HCT116 (cell line): ENCODE data around the gene IL1RN. TPM values are rescaled to one million over a fixed set of nuclear protein-coding genes. Genes with fewer than 3 reads are reported as not detected.

ENCODE experiments used
- ATAC-seq: fragments of 200-7000 bp; cut with Tn5 transposase; 2 replicates; pipeline ENCODE4 v1.9.1; 2020; ENCODE audit warnings: mild to moderate bottlenecking, moderate library complexity
- BruUV-seq: library from RNA; stranded (reverse); fragments of 400-500 nt; replicated peaks from 2 replicates; lab custom pipeline; 2021; lab: Mats Ljungman, UMichigan
- CTCF ChIA-PET: fragments of 300-600 bp; sonication (Branson Sonifier 250); formaldehyde crosslinking; loops from one replicate; lab custom pipeline; 2021; ENCODE audit warnings: antibody characterized with exemption; lab: Charles Lee
- POLR2A ChIA-PET: fragments of 300-600, 350-600 bp; sonication (Branson Sonifier 250); formaldehyde crosslinking; loops from one replicate; lab custom pipeline; 2021; ENCODE audit warnings: antibody characterized with exemption; lab: Charles Lee
- RAD21 ChIA-PET, 2 experiments: fragments of 300-600 bp; sonication (Branson Sonifier 250); formaldehyde crosslinking; loops; one replicate each; lab custom pipeline; 2023; ENCODE audit warnings: low total read pairs in 2 of 2; ENCODE audit not compliant: uncharacterized antibody in 2 of 2, unreplicated experiment in 2 of 2, low non-redundant PET in 1 of 2; lab: Charles Lee
- DNase-seq: peaks from one replicate; pipeline ENCODE4 v3.0.0-alpha.2; 2010; ENCODE audit warnings: low read depth, low spot score
- H2AFZ ChIP-seq: fragments of 200-600 bp; shearing (Covaris generic), sonication (generic); 2 replicates; pipeline ENCODE4 v1.6.1; 2017; ENCODE audit warnings: low read depth, mixed run types, mixed read lengths, antibody characterized with exemption, low read length; ENCODE audit not compliant: poor library complexity, severe bottlenecking
- H3K27ac ChIP-seq: 2 replicates; pipeline ENCODE4 v1.5.1; 2012; ENCODE audit warnings: low read depth, low read length
- H3K27me3 ChIP-seq: fragments of 200-600 bp; sonication (generic); 2 replicates; pipeline ENCODE4 v1.6.1; 2016; ENCODE audit warnings: mixed run types, low read length, mixed read lengths; ENCODE audit not compliant: insufficient read depth
- H3K36me3 ChIP-seq, 2 experiments: fragments of 200-500 bp in 1 of 2; fragments of 200-600 bp in 1 of 2; sonication (Bioruptor generic) in 1 of 2; sonication (generic) in 1 of 2; 2 replicates each; pipeline versions ENCODE4 v1.5.1 to v1.6.1; 2014 to 2016; ENCODE audit warnings: low read length in 2 of 2, inconsistent platforms in 1 of 2, mixed read lengths in 1 of 2, mixed run types in 1 of 2; ENCODE audit not compliant: insufficient read depth in 2 of 2, control insufficient read depth in 1 of 2
- H3K4me1 ChIP-seq, 2 experiments: fragments of 200-600 bp in 1 of 2; sonication (generic) in 1 of 2; 2 replicates each; pipeline versions ENCODE4 v1.5.1 to v1.6.1; 2012 to 2017; ENCODE audit warnings: low read length in 2 of 2, inconsistent platforms in 1 of 2, mild to moderate bottlenecking in 1 of 2, mixed read lengths in 1 of 2, mixed run types in 1 of 2, moderate library complexity in 1 of 2; ENCODE audit not compliant: insufficient read depth in 2 of 2, control insufficient read depth in 1 of 2
- H3K4me2 ChIP-seq: fragments of 200-600 bp; sonication (generic); 2 replicates; pipeline ENCODE4 v1.6.1; 2017; ENCODE audit warnings: mixed run types, low read length, mixed read lengths
- H3K4me3 ChIP-seq, 2 experiments: fragments of 200-600 bp in 1 of 2; sonication (generic) in 1 of 2; replicated peaks in 1 of 2; 2 replicates each; pipeline ENCODE4 v1.5.1; 2011 to 2016; ENCODE audit warnings: low read length in 2 of 2, control low read depth in 1 of 2, low read depth in 1 of 2, mild to moderate bottlenecking in 1 of 2, mixed read lengths in 1 of 2, mixed run types in 1 of 2
- H3K79me2 ChIP-seq: fragments of 200-600 bp; sonication (generic); 2 replicates; pipeline ENCODE4 v1.6.1; 2017; ENCODE audit warnings: mild to moderate bottlenecking, mixed run types, low read length, moderate library complexity, mixed read lengths; ENCODE audit not compliant: insufficient read depth
- H3K9ac ChIP-seq: fragments of 200-600 bp; sonication (generic); 2 replicates; pipeline ENCODE4 v1.6.1; 2016; ENCODE audit warnings: low read length, mixed read lengths
- H3K9me2 ChIP-seq: fragments of 200-600 bp; sonication (generic), shearing (Covaris generic); 2 replicates; pipeline ENCODE4 v1.6.1; 2017; ENCODE audit warnings: mixed run types, mild to moderate bottlenecking, moderate library complexity; ENCODE audit not compliant: insufficient read depth
- H3K9me3 ChIP-seq, 2 experiments: fragments of 200-500 bp in 1 of 2; fragments of 200-600 bp in 1 of 2; sonication (Bioruptor generic) in 1 of 2; sonication (generic) in 1 of 2; 2 replicates each; pipeline ENCODE4 v1.6.1; 2014 to 2017; ENCODE audit warnings: low read length in 2 of 2, mixed read lengths in 2 of 2, inconsistent platforms in 1 of 2, low read depth in 1 of 2, mild to moderate bottlenecking in 1 of 2, mixed run types in 1 of 2, moderate library complexity in 1 of 2; ENCODE audit not compliant: control insufficient read depth in 1 of 2, insufficient read depth in 1 of 2
- H4K20me1 ChIP-seq: fragments of 200-600 bp; sonication (generic), shearing (Covaris generic); 2 replicates; pipeline ENCODE4 v1.6.1; 2017; ENCODE audit warnings: mixed run types, mild to moderate bottlenecking, moderate library complexity; ENCODE audit not compliant: insufficient read depth
- CBX3 ChIP-seq: IDR thresholded peaks from 2 replicates; pipeline ENCODE4 v1.6.1; 2012; ENCODE audit warnings: low read depth
- EGR1 ChIP-seq: IDR thresholded peaks from 2 replicates; pipeline ENCODE4 v1.6.1; 2012; ENCODE audit warnings: low read depth
- EZH2 ChIP-seq: fragments of 200-600 bp; sonication (generic); IDR thresholded peaks from 2 replicates; pipeline ENCODE4 v1.6.1; 2017; ENCODE audit warnings: antibody characterized with exemption, mixed run types
- EZH2phosphoT487 ChIP-seq: fragments of 200-600 bp; IDR thresholded peaks from 2 replicates; pipeline ENCODE4 v1.6.1; 2018; ENCODE audit warnings: antibody characterized with exemption, borderline replicate concordance
- JUND ChIP-seq: IDR thresholded peaks from 2 replicates; pipeline ENCODE4 v1.6.1; 2012
- POLR2A ChIP-seq: IDR thresholded peaks from 2 replicates; pipeline ENCODE4 v1.7.0; 2011; ENCODE audit warnings: borderline replicate concordance; ENCODE audit not compliant: insufficient read depth, insufficient read length; ENCODE audit errors: extremely low read depth
- SIN3A ChIP-seq: IDR thresholded peaks from 2 replicates; pipeline ENCODE4 v1.6.1; 2012; ENCODE audit warnings: low read depth
- SP1 ChIP-seq: IDR thresholded peaks from 2 replicates; pipeline ENCODE4 v1.6.1; 2012; ENCODE audit warnings: low read depth
- YY1 ChIP-seq: IDR thresholded peaks from 2 replicates; pipeline ENCODE4 v1.6.1; 2011; ENCODE audit warnings: low read length, low read depth, moderate library complexity, mild to moderate bottlenecking; ENCODE audit not compliant: insufficient replicate concordance; ENCODE audit errors: extremely low read depth
- ZFX ChIP-seq: fragments of 450-650 bp; IDR thresholded peaks from 2 replicates; pipeline ENCODE4 v1.6.1; 2017
- ZNF274 ChIP-seq: fragments of 200-500 bp; sonication (Bioruptor generic); IDR thresholded peaks from 2 replicates; pipeline ENCODE4 v1.6.1; 2014; ENCODE audit warnings: mild to moderate bottlenecking, low read depth, low read length, inconsistent platforms
- intact Hi-C: fragments of 100-400 bp; cut with micrococcal nuclease; formaldehyde crosslinking; loops from 2 replicates; pipeline ENCODE4 v1.10.0; 2022
- total RNA-seq: library from RNA; stranded (reverse); gene quantifications from one replicate; pipeline ENCODE4 v1.2.1, GENCODE V29; 2021; ENCODE audit not compliant: unreplicated experiment
- TF ChIP-seq, protein P1 (sequence below): IDR thresholded peaks from 2 replicates; pipeline ENCODE4 v1.6.1; 2012
- TF ChIP-seq, protein P2 (sequence below): IDR thresholded peaks from 2 replicates; pipeline ENCODE4 v1.6.1; 2011; ENCODE audit warnings: mild to moderate bottlenecking, low read length, moderate library complexity; ENCODE audit not compliant: insufficient replicate concordance; ENCODE audit errors: extremely low read depth

Gene IL1RN
- total RNA-seq, 1 experiment from 2014 or later: 0.25 TPM

DNA sequence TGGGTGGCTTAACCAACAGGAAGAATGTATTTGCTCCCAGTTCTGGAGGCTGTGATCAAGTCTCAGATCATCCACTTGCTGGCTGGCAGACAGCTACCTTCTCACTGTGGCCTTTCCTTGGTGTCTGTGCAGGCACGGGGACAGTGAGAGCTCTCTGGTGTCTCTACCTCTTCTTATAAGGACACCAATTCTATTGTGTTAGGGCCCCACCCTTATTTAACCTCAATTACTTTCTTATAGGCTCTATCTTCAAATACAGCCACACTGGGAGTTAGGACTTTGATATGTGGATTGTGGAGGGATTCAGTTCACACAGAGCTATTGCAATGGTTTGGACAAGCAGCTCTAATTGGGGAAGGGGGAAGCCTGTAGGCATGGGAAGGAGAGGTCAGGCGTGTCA lies 25.3 kb upstream of the IL1RN start:
- Histone ChIP-seq H3K9me3 (no peaks in the 10 kb centered on the region), H3K4me1 (no peaks in the 10 kb centered on the region), H3K27ac (no peak overlapping the region), H3K27me3 (no peaks in the 10 kb centered on the region), H3K9me2 (no peaks in the 10 kb centered on the region), H3K4me2 (no peak overlapping the region), H3K9ac (no peak overlapping the region), H3K36me3 (no peaks in the 10 kb centered on the region), H3K79me2 (no peaks in the 10 kb centered on the region), H3K4me3 (no peak overlapping the region), H4K20me1 (no peaks in the 10 kb centered on the region), H2AFZ (no peak overlapping the region)
- intact Hi-C loops: no loop called here
- RAD21 ChIA-PET: no interaction called here
- DNase-seq: no peak
- CTCF ChIA-PET: interaction anchor here (1.0 kb wide), 1 partner anchor 36 kb away, joined by 3 read pairs; no protein-coding TSS in a partner anchor
- BruUV-seq: no TSS peak
- TF ChIP-seq, protein P1, sequence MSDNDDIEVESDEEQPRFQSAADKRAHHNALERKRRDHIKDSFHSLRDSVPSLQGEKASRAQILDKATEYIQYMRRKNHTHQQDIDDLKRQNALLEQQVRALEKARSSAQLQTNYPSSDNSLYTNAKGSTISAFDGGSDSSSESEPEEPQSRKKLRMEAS: no peak
- TF ChIP-seq ZNF274 (no peak), EZH2phosphoT487 (no peak), JUND (no peak), POLR2A (no peak), EZH2 (no peak), EGR1 (no peak), YY1 (no peak), ZFX (no peak), SIN3A (no peak), CBX3 (no peak), SP1 (no peak)
- TF ChIP-seq, protein P2, sequence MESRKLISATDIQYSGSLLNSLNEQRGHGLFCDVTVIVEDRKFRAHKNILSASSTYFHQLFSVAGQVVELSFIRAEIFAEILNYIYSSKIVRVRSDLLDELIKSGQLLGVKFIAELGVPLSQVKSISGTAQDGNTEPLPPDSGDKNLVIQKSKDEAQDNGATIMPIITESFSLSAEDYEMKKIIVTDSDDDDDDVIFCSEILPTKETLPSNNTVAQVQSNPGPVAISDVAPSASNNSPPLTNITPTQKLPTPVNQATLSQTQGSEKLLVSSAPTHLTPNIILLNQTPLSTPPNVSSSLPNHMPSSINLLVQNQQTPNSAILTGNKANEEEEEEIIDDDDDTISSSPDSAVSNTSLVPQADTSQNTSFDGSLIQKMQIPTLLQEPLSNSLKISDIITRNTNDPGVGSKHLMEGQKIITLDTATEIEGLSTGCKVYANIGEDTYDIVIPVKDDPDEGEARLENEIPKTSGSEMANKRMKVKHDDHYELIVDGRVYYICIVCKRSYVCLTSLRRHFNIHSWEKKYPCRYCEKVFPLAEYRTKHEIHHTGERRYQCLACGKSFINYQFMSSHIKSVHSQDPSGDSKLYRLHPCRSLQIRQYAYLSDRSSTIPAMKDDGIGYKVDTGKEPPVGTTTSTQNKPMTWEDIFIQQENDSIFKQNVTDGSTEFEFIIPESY: no peak
- POLR2A ChIA-PET: no interaction called here
- no peak for ATAC-seq
